Upper lobe of left lung (tissue), 4 donors: ENCODE data around the gene ISY1.

Experiments
- POLR2A ChIP-seq, 4 donors: fragments of 450-650 bp; IDR thresholded peaks; one replicate each; pipeline ENCODE4 v1.5.1; 2016 to 2017; ENCODE audit warnings: antibody characterized with exemption in 4 of 4, mild to moderate bottlenecking in 2 of 4
- TF ChIP-seq, protein P1 (sequence below), 6 experiments: fragments of 450-650 bp in 4 of 6; fragments of 200-600 bp in 2 of 6; sonication (generic) in 2 of 6; IDR thresholded peaks; one replicate each; pipeline ENCODE4 v1.5.1; 2016 to 2019; ENCODE audit warnings: antibody characterized with exemption in 6 of 6

GRCh38 chr3:129117134-129117533, 43.7 kb downstream of the ISY1 start:
- no peak for TF ChIP-seq POLR2A (IDR thresholded peaks at IDR 0.05)
- TF ChIP-seq, protein P1, sequence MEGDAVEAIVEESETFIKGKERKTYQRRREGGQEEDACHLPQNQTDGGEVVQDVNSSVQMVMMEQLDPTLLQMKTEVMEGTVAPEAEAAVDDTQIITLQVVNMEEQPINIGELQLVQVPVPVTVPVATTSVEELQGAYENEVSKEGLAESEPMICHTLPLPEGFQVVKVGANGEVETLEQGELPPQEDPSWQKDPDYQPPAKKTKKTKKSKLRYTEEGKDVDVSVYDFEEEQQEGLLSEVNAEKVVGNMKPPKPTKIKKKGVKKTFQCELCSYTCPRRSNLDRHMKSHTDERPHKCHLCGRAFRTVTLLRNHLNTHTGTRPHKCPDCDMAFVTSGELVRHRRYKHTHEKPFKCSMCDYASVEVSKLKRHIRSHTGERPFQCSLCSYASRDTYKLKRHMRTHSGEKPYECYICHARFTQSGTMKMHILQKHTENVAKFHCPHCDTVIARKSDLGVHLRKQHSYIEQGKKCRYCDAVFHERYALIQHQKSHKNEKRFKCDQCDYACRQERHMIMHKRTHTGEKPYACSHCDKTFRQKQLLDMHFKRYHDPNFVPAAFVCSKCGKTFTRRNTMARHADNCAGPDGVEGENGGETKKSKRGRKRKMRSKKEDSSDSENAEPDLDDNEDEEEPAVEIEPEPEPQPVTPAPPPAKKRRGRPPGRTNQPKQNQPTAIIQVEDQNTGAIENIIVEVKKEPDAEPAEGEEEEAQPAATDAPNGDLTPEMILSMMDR (IDR thresholded peaks at IDR 0.05): no peak
